ENCODE measurements around the gene ARHGAP23. TPM values are rescaled to one million over a fixed set of nuclear protein-coding genes. Genes with fewer than 3 reads are reported as not detected.

Gene ARHGAP23
- total RNA-seq, 4 donors from 2014 or later = 22.7 to 70.9 (median 30.1) TPM

- ATAC-seq (ENCODE audit: low FRiP score) (no peak), DNase-seq (ENCODE audit: low spot score) (no peak)
- TF ChIP-seq CTCF (IDR thresholded peaks at IDR 0.05) = no peak
Measured at GRCh38 chr17:38560503-38561318, 132.4 kb downstream of the ARHGAP23 start.

- no peak for TF ChIP-seq CTCF (IDR thresholded peaks at IDR 0.05)
- no peak for ATAC-seq (ENCODE audit: low FRiP score)
- no peak for DNase-seq (ENCODE audit: low spot score)
Measured at GRCh38 chr17:38561416-38562214, 133.4 kb downstream of the ARHGAP23 start.

Other genes with a start within 250 kb of the ARHGAP23 start
- gene TBC1D3, start 235.9 kb upstream of the ARHGAP23 start, total RNA-seq = not detected
- gene MRPL45, start 131.3 kb upstream of the ARHGAP23 start, total RNA-seq = 10 to 100 TPM; 19.1 to 38.4 (median 31.6) TPM
- not detected for gene GPR179, start 84.5 kb upstream of the ARHGAP23 start, total RNA-seq
- 10 to 100 TPM; 10.2 to 17.7 (median 12.9) TPM for gene SOCS7, start 76.6 kb upstream of the ARHGAP23 start, total RNA-seq
- gene SRCIN1, start 177.5 kb downstream of the ARHGAP23 start, total RNA-seq = 1 to 10 TPM; 1.2 to 5.6 (median 2.7) TPM
- gene EPOP, start 246.5 kb downstream of the ARHGAP23 start, total RNA-seq = 1 to 10 TPM in 2 of 4 donors, under 1 TPM in 2; 0.38 to 5.2 (median 1.5) TPM

Data from omental fat pad (tissue), 4 donors.